Esophagus muscularis mucosa (tissue), 4 donors: Measurements from ENCODE around the gene S100A8. TPM values are rescaled to one million over a fixed set of nuclear protein-coding genes. Genes with fewer than 3 reads are reported as not detected.

Experiments used
- DNase-seq: peaks from one replicate; pipeline ENCODE4 v3.0.0-alpha.2; 2017; ENCODE audit errors: extremely low spot score
- H3K27ac ChIP-seq, 4 donors: fragments of 200-600 bp; sonication (generic); replicated peaks in 1 of 4; 1 replicate in 3 of 4; 2 replicates in 1 of 4; pipeline ENCODE4 v1.5.1; 2016 to 2019; ENCODE audit warnings: mild to moderate bottlenecking in 1 of 4
- H3K27me3 ChIP-seq, 4 donors: fragments of 200-600 bp; sonication (generic); one replicate each; pipeline versions ENCODE4 v1.5.1 to v1.6.0; 2016 to 2019
- H3K36me3 ChIP-seq, 4 donors: fragments of 200-600 bp; sonication (generic); one replicate each; pipeline ENCODE4 v1.5.1; 2016 to 2019
- H3K4me1 ChIP-seq, 4 donors: fragments of 200-600 bp; sonication (generic); one replicate each; pipeline ENCODE4 v1.5.1; 2016 to 2019
- H3K4me3 ChIP-seq, 4 donors: fragments of 200-600 bp; sonication (generic); 1 replicate in 2 of 4; 2 replicates in 2 of 4; pipeline ENCODE4 v1.5.1; 2016 to 2019; ENCODE audit warnings: mild to moderate bottlenecking in 4 of 4, moderate library complexity in 1 of 4
- H3K9me3 ChIP-seq, 4 donors: fragments of 200-600 bp; sonication (generic); 1 replicate in 3 of 4; 2 replicates in 1 of 4; pipeline ENCODE4 v1.5.1; 2016 to 2019
- EP300 ChIP-seq: sonication (generic); formaldehyde crosslinking; IDR thresholded peaks from one replicate; pipeline ENCODE4 v1.6.1; 2017; ENCODE audit warnings: antibody characterized with exemption
- POLR2A ChIP-seq: fragments of 450-650 bp; IDR thresholded peaks from one replicate; pipeline ENCODE4 v1.6.1; 2017; ENCODE audit warnings: antibody characterized with exemption, moderate library complexity, mild to moderate bottlenecking, low read depth
- POLR2AphosphoS5 ChIP-seq, 2 donors: sonication (generic); formaldehyde crosslinking; IDR thresholded peaks; one replicate each; pipeline ENCODE4 v1.6.1; 2017; ENCODE audit warnings: antibody characterized with exemption in 2 of 2
- WGBS: methylation state at CpG from one replicate; pipeline ENCODE4 v1.1.5; 2018; 5-methylcytosine and 5-hydroxymethylcytosine counted together
- intact Hi-C: fragments of 100-400 bp; cut with DNase I; formaldehyde crosslinking; loops from one replicate; pipeline ENCODE4 v1.15.1; 2023
- total RNA-seq, 4 donors: library from RNA; depleted of rRNA; stranded (reverse); fragments of >200 nt; gene quantifications; one replicate each; pipeline versions ENCODE4 v1.1.0 to v1.2.1, GENCODE V29; 2016
- TF ChIP-seq, protein P1 (sequence below), 3 experiments: fragments of 200-600 bp in 2 of 3; fragments of 450-650 bp in 1 of 3; sonication (generic) in 2 of 3; IDR thresholded peaks; one replicate each; pipeline ENCODE4 v1.5.1; 2017 to 2019; ENCODE audit warnings: antibody characterized with exemption in 3 of 3, mild to moderate bottlenecking in 2 of 3, moderate library complexity in 1 of 3

S100A8 gene
- total RNA-seq, 4 donors from 2014 or later: 9.9 to 155 (median 12.0) TPM

DNA sequence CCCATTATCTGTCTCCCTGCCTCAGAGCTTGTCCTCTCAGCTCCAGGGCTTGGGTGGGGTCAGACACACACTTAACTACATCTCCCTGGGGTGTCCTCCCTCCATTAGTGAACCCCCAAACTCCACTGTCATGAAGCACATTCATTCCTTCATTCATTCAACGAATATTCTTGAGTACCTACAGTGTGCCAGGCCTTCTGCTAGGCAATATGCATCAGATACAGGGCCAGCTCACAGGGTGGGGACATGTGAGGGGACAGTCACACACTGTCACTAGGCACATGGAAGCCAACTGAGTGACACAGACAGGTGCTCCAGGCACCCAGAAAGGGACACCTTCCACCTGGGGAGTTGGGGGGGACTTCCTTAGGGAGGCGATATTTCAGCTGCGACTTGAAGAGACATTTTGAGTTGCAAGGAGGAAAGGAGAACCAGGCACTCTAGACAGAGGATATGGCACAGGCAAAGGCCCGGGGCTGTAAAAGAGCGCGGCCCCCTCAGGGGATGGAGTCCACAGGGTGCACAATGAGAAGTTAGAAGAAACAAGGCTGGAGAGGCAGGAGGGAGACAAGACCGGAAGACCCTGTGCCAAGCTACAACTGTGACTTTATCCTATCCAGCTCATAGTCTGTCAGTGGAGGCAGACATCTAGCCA lies 8.7 kb upstream of the S100A8 start:
- intact Hi-C loops: no loop called here
- H3K4me1 ChIP-seq: no peaks in the 10 kb centered on the region
- no peak overlapping the region for H3K27ac ChIP-seq
- TF ChIP-seq, protein P1, sequence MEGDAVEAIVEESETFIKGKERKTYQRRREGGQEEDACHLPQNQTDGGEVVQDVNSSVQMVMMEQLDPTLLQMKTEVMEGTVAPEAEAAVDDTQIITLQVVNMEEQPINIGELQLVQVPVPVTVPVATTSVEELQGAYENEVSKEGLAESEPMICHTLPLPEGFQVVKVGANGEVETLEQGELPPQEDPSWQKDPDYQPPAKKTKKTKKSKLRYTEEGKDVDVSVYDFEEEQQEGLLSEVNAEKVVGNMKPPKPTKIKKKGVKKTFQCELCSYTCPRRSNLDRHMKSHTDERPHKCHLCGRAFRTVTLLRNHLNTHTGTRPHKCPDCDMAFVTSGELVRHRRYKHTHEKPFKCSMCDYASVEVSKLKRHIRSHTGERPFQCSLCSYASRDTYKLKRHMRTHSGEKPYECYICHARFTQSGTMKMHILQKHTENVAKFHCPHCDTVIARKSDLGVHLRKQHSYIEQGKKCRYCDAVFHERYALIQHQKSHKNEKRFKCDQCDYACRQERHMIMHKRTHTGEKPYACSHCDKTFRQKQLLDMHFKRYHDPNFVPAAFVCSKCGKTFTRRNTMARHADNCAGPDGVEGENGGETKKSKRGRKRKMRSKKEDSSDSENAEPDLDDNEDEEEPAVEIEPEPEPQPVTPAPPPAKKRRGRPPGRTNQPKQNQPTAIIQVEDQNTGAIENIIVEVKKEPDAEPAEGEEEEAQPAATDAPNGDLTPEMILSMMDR (IDR thresholded peaks at IDR 0.05): no peak
- TF ChIP-seq POLR2A: no peak
- TF ChIP-seq POLR2AphosphoS5 (IDR thresholded peaks at IDR 0.05): no peak
- TF ChIP-seq EP300: no peak
- peaks cover 0 to 33% (median 0%) of the 10 kb centered on the region in 4 donors for H3K27me3 ChIP-seq
- peak; percentile 80 for DNase-seq
- H3K36me3 ChIP-seq: no peaks in the 10 kb centered on the region
- WGBS: 91% methylated on average over 7 of the region's 7 CpGs
- H3K4me3 ChIP-seq: no peak overlapping the region
- no peaks in the 10 kb centered on the region for H3K9me3 ChIP-seq

DNA sequence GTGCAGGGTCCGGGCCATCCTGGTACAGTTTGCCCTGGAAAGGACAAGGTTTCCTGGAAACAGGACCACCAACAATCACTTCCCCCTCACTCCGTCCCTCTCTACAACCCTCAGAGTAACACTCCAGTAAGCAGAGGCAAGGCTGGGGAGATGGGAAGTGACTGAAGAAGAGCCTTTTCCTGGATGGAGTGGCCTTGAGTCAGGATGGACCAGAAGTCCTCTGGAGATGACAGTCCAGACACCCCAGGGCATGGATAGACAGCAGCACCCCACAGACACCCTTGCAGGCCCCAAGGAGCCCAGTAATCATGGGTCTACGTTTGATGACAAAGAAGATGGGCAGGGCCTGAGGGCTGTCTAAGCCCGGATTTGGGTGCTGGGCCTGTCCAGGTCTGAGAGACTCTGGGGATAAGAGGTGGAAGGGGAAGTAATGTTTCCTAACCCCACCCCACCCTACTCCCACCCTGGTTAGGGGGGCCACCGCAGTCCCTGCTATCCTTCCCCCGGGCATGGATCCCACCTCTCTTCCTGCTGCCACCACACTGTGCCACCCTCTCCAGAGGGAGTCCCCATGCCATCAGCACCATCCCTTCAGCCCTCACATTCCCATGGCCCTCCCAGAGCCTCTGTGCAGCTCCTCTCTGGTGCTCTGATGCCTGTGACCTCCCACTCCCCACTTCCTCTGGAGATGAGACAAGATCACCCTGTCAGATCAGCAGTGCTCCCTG lies 7.2 kb upstream of the S100A8 start:
- peak; percentile 89 for DNase-seq
- intact Hi-C loops: no loop called here
- Histone ChIP-seq H3K4me3 (no peak overlapping the region), H3K4me1 (no peaks in the 10 kb centered on the region), H3K27me3 (peaks cover 0 to 34% (median 0%) of the 10 kb centered on the region in 4 donors), H3K27ac (no peak overlapping the region), H3K36me3 (no peaks in the 10 kb centered on the region), H3K9me3 (no peaks in the 10 kb centered on the region)
- 70% methylated on average over 5 of the region's 6 CpGs for WGBS
- TF ChIP-seq POLR2A: no peak
- TF ChIP-seq, protein P1 (IDR thresholded peaks at IDR 0.05): no peak
- TF ChIP-seq POLR2AphosphoS5 (IDR thresholded peaks at IDR 0.05): no peak
- TF ChIP-seq EP300: no peak

DNA sequence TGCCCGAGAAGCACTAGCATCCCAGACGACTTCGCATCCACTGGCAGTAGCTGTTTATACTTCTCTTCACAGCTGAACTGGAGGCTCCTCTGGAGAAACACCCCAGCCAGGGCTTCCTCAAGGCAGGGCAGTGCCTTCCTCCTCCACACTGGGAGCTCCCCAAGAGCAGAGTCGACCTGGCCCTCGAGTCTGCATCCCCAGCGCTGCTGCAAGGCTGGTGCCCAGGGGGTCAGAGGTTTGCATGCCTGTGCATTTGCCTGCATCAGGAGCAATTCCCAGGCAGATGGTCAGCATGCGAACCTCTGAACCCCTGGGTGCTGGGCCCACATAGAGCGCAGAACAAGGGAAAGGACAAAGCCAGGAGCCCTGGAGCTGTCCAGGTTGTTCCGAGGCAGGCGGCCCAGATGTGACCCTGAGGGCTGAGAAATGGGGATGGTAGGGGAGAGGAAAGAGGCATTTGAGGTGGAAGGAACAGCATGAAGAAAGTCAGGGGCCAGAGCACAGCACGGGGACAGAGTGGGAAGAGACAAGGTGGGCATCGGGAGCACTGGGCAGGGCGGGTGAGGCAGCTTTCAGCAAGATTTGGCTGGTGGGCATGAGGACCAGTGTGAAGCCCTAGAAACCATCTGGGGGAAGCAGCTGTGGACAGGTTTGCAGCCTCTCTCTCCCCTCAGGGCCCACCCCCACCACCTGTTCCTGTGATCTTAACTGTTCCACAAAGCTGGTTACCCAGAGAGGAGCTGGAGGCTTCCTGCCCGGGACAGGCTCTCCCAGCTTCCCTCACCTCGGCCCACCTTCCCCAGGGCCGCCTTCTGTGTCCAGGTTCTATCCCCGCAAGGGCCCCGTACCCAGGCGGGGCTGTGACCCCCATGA lies 6.4 kb upstream of the S100A8 start:
- Histone ChIP-seq H3K27me3 (peaks cover 0 to 34% (median 0%) of the 10 kb centered on the region in 4 donors), H3K9me3 (no peaks in the 10 kb centered on the region), H3K4me3 (no peak overlapping the region), H3K36me3 (no peaks in the 10 kb centered on the region), H3K4me1 (no peaks in the 10 kb centered on the region), H3K27ac (no peak overlapping the region)
- WGBS: 82% methylated on average over 18 of the region's 19 CpGs
- TF ChIP-seq, protein P1 (IDR thresholded peaks at IDR 0.05): no peak
- TF ChIP-seq EP300 (no peak), POLR2A (no peak), POLR2AphosphoS5 (IDR thresholded peaks at IDR 0.05) (no peak)
- no peak for DNase-seq
- intact Hi-C loops: no loop called here

DNA sequence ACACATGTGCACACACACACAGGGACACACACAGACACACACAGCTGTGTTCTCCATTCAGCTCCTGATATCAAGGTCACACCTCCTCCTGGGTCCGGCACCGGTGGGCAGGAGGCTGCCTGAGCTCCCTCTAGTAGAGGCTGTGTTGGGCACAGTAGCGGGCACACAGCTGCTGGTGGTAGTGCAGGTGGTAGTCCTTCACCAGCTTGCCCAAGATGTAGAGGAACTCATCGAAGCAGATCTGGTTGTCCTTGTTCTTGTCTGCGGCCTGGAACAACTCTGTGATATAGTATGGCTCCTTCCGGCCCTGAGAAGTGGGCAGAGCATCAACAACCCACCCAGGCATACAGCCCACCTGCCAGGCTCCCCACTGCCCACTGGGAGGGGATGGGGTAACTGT lies 5.6 kb upstream of the S100A8 start:
- Histone ChIP-seq H3K36me3 (no peaks in the 10 kb centered on the region), H3K4me1 (no peaks in the 10 kb centered on the region), H3K4me3 (no peak overlapping the region), H3K27me3 (peaks cover 0 to 41% (median 0%) of the 10 kb centered on the region in 4 donors), H3K9me3 (no peaks in the 10 kb centered on the region), H3K27ac (no peak overlapping the region)
- TF ChIP-seq, protein P1 (IDR thresholded peaks at IDR 0.05): no peak
- no peak for TF ChIP-seq POLR2A
- TF ChIP-seq EP300: no peak
- no peak for TF ChIP-seq POLR2AphosphoS5 (IDR thresholded peaks at IDR 0.05)
- no peak for DNase-seq
- intact Hi-C loops: no loop called here
- WGBS: 80% methylated on average over 3 of the region's 6 CpGs
